H1 (cell line): ENCODE measurements around the gene RPS6KC1.

Experiments
- CHD7 ChIP-seq: fragments of 300-600 bp; sonication (generic); IDR thresholded peaks from 2 replicates; pipeline ENCODE4 v1.7.1; 2012; ENCODE audit warnings: low read length, moderate library complexity, mild to moderate bottlenecking, inconsistent platforms; ENCODE audit not compliant: insufficient replicate concordance
- PHF8 ChIP-seq: fragments of 200-600 bp; sonication (generic); conservative IDR thresholded peaks from 2 replicates; pipeline ENCODE4 v1.7.1; 2012; ENCODE audit warnings: low read depth, mild to moderate bottlenecking, inconsistent platforms, low read length, moderate library complexity
- POLR2A ChIP-seq, 2 experiments: IDR thresholded peaks; 1 replicate in 1 of 2; 2 replicates in 1 of 2; pipeline ENCODE4 v1.6.1; 2011; ENCODE audit warnings: low read depth in 2 of 2, low read length in 2 of 2, mild to moderate bottlenecking in 2 of 2; ENCODE audit errors: control extremely low read depth in 1 of 2
- POLR2AphosphoS5 ChIP-seq: IDR thresholded peaks from 2 replicates; pipeline ENCODE4 v1.6.1; 2011; ENCODE audit warnings: low read depth, low read length
- RFX5 ChIP-seq: IDR thresholded peaks from 2 replicates; pipeline ENCODE4 v1.6.1; 2011; ENCODE audit warnings: low read depth, low read length, improper control_type of control experiment, borderline replicate concordance
- SRF ChIP-seq: IDR thresholded peaks from 2 replicates; pipeline ENCODE4 v1.6.1; 2011; ENCODE audit warnings: mild to moderate bottlenecking, low read depth, low read length, moderate library complexity
- TAF1 ChIP-seq: IDR thresholded peaks from 2 replicates; pipeline ENCODE4 v1.6.1; 2011; ENCODE audit warnings: mild to moderate bottlenecking, low read depth, low read length
- TF ChIP-seq, protein P1 (sequence below), 3 experiments: IDR thresholded peaks; 1 replicate in 2 of 3; 2 replicates in 1 of 3; pipeline versions ENCODE4 v1.5.1 to v1.6.1; 2011; ENCODE audit warnings: low read length in 3 of 3, mild to moderate bottlenecking in 3 of 3, inconsistent platforms in 2 of 3, low read depth in 1 of 3, moderate library complexity in 1 of 3; ENCODE audit not compliant: insufficient read depth in 1 of 3; ENCODE audit errors: control extremely low read depth in 1 of 3

DNA sequence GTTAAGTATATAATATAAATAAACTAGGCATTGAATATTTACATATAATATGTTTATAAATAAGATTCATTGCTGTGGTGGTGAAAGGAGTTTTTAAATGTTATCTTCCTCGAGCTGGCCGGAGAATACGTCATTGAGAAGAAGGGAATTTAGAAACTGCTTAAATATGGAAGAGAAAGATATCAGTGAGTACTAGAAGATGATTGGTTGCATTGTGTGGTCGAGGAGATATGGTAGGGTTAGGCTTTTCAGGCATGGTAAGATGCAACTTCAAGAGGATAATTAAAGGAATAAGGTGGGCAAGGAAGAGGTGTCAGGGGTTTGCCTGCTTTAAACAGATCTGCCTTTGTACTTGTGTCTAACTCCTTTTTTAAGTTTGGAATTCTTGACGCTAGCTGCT lies 73.5 kb downstream of the RPS6KC1 start:
- TF ChIP-seq, protein P1, sequence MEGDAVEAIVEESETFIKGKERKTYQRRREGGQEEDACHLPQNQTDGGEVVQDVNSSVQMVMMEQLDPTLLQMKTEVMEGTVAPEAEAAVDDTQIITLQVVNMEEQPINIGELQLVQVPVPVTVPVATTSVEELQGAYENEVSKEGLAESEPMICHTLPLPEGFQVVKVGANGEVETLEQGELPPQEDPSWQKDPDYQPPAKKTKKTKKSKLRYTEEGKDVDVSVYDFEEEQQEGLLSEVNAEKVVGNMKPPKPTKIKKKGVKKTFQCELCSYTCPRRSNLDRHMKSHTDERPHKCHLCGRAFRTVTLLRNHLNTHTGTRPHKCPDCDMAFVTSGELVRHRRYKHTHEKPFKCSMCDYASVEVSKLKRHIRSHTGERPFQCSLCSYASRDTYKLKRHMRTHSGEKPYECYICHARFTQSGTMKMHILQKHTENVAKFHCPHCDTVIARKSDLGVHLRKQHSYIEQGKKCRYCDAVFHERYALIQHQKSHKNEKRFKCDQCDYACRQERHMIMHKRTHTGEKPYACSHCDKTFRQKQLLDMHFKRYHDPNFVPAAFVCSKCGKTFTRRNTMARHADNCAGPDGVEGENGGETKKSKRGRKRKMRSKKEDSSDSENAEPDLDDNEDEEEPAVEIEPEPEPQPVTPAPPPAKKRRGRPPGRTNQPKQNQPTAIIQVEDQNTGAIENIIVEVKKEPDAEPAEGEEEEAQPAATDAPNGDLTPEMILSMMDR (IDR thresholded peaks at IDR 0.05; ENCODE audit: control extremely low read depth in 1 of 3, insufficient read depth in 1 of 3, low read depth in 1 of 3, low read length in 3 of 3) = no peak
- TF ChIP-seq RFX5 (no peak), PHF8 (no peak), CHD7 (no peak), POLR2A (IDR thresholded peaks at IDR 0.05; ENCODE audit: control extremely low read depth in 1 of 2, low read depth in 2 of 2, low read length in 2 of 2) (no peak), TAF1 (no peak), POLR2AphosphoS5 (no peak), SRF (no peak)
